ENCODE measurements around the gene CPSF4.

The CPSF4 gene

GRCh38 chr7:99438573-99439480 is at the start of gene CPSF4, which contains the start of gene PTCD1:
CPSF4 (plus strand) TSS chr7:99438943; CDS start chr7:99439083, 140 bp downstream.
PTCD1 (minus strand) TSS chr7:99438798; CDS start chr7:99435242, 3,556 bp downstream.
- Mint-ChIP-seq H3K27ac (peak within 1 kb of the TSS; percentile 96), H3K4me3 (peak within 1 kb of the TSS; percentile 97), H3K9me3 (ENCODE audit: low read depth) (no peaks in the 10 kb centered on the region), H3K27me3 (no peaks in the 10 kb centered on the region), H3K4me1 (ENCODE audit: low read depth) (peaks cover 34% of the 10 kb centered on the region), H3K36me3 (peaks cover 6% of the 10 kb centered on the region)

- Mint-ChIP-seq H3K27ac (no peak overlapping the region), H3K4me1 (ENCODE audit: low read depth) (peaks cover 19% of the 10 kb centered on the region)
Measured at GRCh38 chr7:99389772-99390171, 49.0 kb upstream of the CPSF4 start.

GRCh38 chr7:99390941-99391602 is 47.7 kb upstream of the CPSF4 start:
- H3K9me3 Mint-ChIP-seq (ENCODE audit: low read depth) = no peaks in the 10 kb centered on the region
- peaks cover 19% of the 10 kb centered on the region for H3K4me1 Mint-ChIP-seq (ENCODE audit: low read depth)
- H3K4me3 Mint-ChIP-seq = peak overlapping the region; percentile 27
- no peaks in the 10 kb centered on the region for H3K36me3 Mint-ChIP-seq
- no peaks in the 10 kb centered on the region for H3K27me3 Mint-ChIP-seq
- H3K27ac Mint-ChIP-seq = no peak overlapping the region

More at GRCh38 chr7:99389772-99390171, 49.0 kb upstream of the CPSF4 start:
- no peaks in the 10 kb centered on the region for H3K27me3 Mint-ChIP-seq
- H3K9me3 Mint-ChIP-seq (ENCODE audit: low read depth) = no peaks in the 10 kb centered on the region
- no peaks in the 10 kb centered on the region for H3K36me3 Mint-ChIP-seq
- H3K4me3 Mint-ChIP-seq = no peak overlapping the region

GRCh38 chr7:99392046-99392445 is 46.7 kb upstream of the CPSF4 start:
- H3K4me3 Mint-ChIP-seq = no peak overlapping the region
- H3K9me3 Mint-ChIP-seq (ENCODE audit: low read depth) = no peaks in the 10 kb centered on the region
- no peaks in the 10 kb centered on the region for H3K27me3 Mint-ChIP-seq
- peaks cover 17% of the 10 kb centered on the region for H3K4me1 Mint-ChIP-seq (ENCODE audit: low read depth)
- no peaks in the 10 kb centered on the region for H3K36me3 Mint-ChIP-seq
- no peak overlapping the region for H3K27ac Mint-ChIP-seq

- no peaks in the 10 kb centered on the region for H3K36me3 Mint-ChIP-seq
Measured at GRCh38 chr7:99392659-99393354, 45.9 kb upstream of the CPSF4 start.

GRCh38 chr7:99393355-99394187 is 45.2 kb upstream of the CPSF4 start:
- Mint-ChIP-seq H3K27me3 (no peaks in the 10 kb centered on the region), H3K4me3 (peak overlapping the region; percentile 78), H3K36me3 (no peaks in the 10 kb centered on the region), H3K4me1 (ENCODE audit: low read depth) (peaks cover 19% of the 10 kb centered on the region), H3K9me3 (ENCODE audit: low read depth) (no peaks in the 10 kb centered on the region), H3K27ac (peak overlapping the region; percentile 75)

More at GRCh38 chr7:99392659-99393354, 45.9 kb upstream of the CPSF4 start:
- H3K27ac Mint-ChIP-seq = peak overlapping the region; percentile 75
- no peaks in the 10 kb centered on the region for H3K27me3 Mint-ChIP-seq
- peaks cover 18% of the 10 kb centered on the region for H3K4me1 Mint-ChIP-seq (ENCODE audit: low read depth)
- H3K9me3 Mint-ChIP-seq (ENCODE audit: low read depth) = no peaks in the 10 kb centered on the region
- H3K4me3 Mint-ChIP-seq = peak overlapping the region; percentile 78

- H3K27me3 Mint-ChIP-seq = no peaks in the 10 kb centered on the region
- H3K4me3 Mint-ChIP-seq = no peak overlapping the region
- H3K4me1 Mint-ChIP-seq (ENCODE audit: low read depth) = peaks cover 19% of the 10 kb centered on the region
- H3K27ac Mint-ChIP-seq = no peak overlapping the region
- H3K9me3 Mint-ChIP-seq (ENCODE audit: low read depth) = no peaks in the 10 kb centered on the region
- H3K36me3 Mint-ChIP-seq = peaks cover 2% of the 10 kb centered on the region
Measured at GRCh38 chr7:99394188-99394502, 44.6 kb upstream of the CPSF4 start.

GRCh38 chr7:99395616-99396327 is 43.0 kb upstream of the CPSF4 start:
- Mint-ChIP-seq H3K9me3 (ENCODE audit: low read depth) (no peaks in the 10 kb centered on the region), H3K27ac (peak overlapping the region; percentile 46), H3K4me3 (no peak overlapping the region), H3K27me3 (no peaks in the 10 kb centered on the region), H3K36me3 (peaks cover 2% of the 10 kb centered on the region), H3K4me1 (ENCODE audit: low read depth) (peaks cover 19% of the 10 kb centered on the region)

GRCh38 chr7:99396418-99397296 is 42.1 kb upstream of the CPSF4 start:
- Mint-ChIP-seq H3K4me3 (no peak overlapping the region), H3K4me1 (ENCODE audit: low read depth) (peaks cover 21% of the 10 kb centered on the region), H3K27ac (peak overlapping the region; percentile 46), H3K27me3 (no peaks in the 10 kb centered on the region), H3K9me3 (ENCODE audit: low read depth) (no peaks in the 10 kb centered on the region), H3K36me3 (peaks cover 2% of the 10 kb centered on the region)

GRCh38 chr7:99397297-99397983 is 41.3 kb upstream of the CPSF4 start:
- Mint-ChIP-seq H3K36me3 (peaks cover 2% of the 10 kb centered on the region), H3K4me1 (ENCODE audit: low read depth) (peaks cover 18% of the 10 kb centered on the region), H3K4me3 (no peak overlapping the region), H3K27ac (peak overlapping the region; percentile 76), H3K9me3 (ENCODE audit: low read depth) (no peaks in the 10 kb centered on the region), H3K27me3 (no peaks in the 10 kb centered on the region)

- Mint-ChIP-seq H3K4me1 (ENCODE audit: low read depth) (peaks cover 12% of the 10 kb centered on the region), H3K27me3 (no peaks in the 10 kb centered on the region), H3K36me3 (peaks cover 6% of the 10 kb centered on the region), H3K27ac (peak overlapping the region; percentile 50), H3K9me3 (ENCODE audit: low read depth) (no peaks in the 10 kb centered on the region), H3K4me3 (no peak overlapping the region)
Measured at GRCh38 chr7:99398891-99399445, 39.8 kb upstream of the CPSF4 start.

GRCh38 chr7:99399597-99399996 is 39.1 kb upstream of the CPSF4 start:
- Mint-ChIP-seq H3K9me3 (ENCODE audit: low read depth) (no peaks in the 10 kb centered on the region), H3K36me3 (peaks cover 6% of the 10 kb centered on the region), H3K27ac (peak overlapping the region; percentile 16), H3K27me3 (no peaks in the 10 kb centered on the region), H3K4me1 (ENCODE audit: low read depth) (peaks cover 14% of the 10 kb centered on the region), H3K4me3 (no peak overlapping the region)

Data from activated naive CD8-positive, alpha-beta T cell (primary cell).